Smooth muscle cell (in vitro differentiated cells): ENCODE results near the gene RTCA. TPM values are rescaled to one million over a fixed set of nuclear protein-coding genes. Genes with fewer than 3 reads are reported as not detected.

Experiments used
- DNase-seq: peaks from one replicate; lab custom pipeline; 2025; ENCODE audit not compliant: unreplicated experiment; lab: John Stamatoyannopoulos, UW
- H2AFZ ChIP-seq: fragments of 200-600 bp; sonication (generic); 2 replicates; pipeline ENCODE4 v1.6.0; 2016; ENCODE audit warnings: antibody characterized with exemption, low read depth, mild to moderate bottlenecking
- H3F3A ChIP-seq: fragments of 200-600 bp; sonication (generic); 2 replicates; pipeline ENCODE4 v1.6.0; 2017; ENCODE audit warnings: antibody characterized with exemption, low read depth
- H3K27ac ChIP-seq: fragments of 200-600 bp; sonication (generic); 2 replicates; pipeline ENCODE4 v1.5.1; 2016; ENCODE audit warnings: low read depth, mild to moderate bottlenecking
- H3K27me3 ChIP-seq: fragments of 200-600 bp; sonication (generic); 2 replicates; pipeline ENCODE4 v1.6.1; 2016; ENCODE audit warnings: low read depth, mild to moderate bottlenecking
- H3K36me3 ChIP-seq: fragments of 200-600 bp; sonication (generic); 2 replicates; pipeline ENCODE4 v1.5.1; 2016; ENCODE audit warnings: low read depth
- H3K4me1 ChIP-seq: fragments of 200-600 bp; sonication (generic); 2 replicates; pipeline ENCODE4 v1.5.1; 2016; ENCODE audit warnings: low read depth
- H3K4me2 ChIP-seq: fragments of 200-600 bp; sonication (generic); 2 replicates; pipeline ENCODE4 v1.6.0; 2016; ENCODE audit warnings: mild to moderate bottlenecking
- H3K4me3 ChIP-seq: fragments of 200-600 bp; sonication (generic); 2 replicates; pipeline ENCODE4 v1.5.1; 2016; ENCODE audit warnings: mild to moderate bottlenecking
- H3K79me2 ChIP-seq: fragments of 200-600 bp; sonication (generic); 2 replicates; pipeline ENCODE4 v1.6.0; 2016; ENCODE audit warnings: low read depth, mild to moderate bottlenecking
- H3K9ac ChIP-seq: fragments of 200-600 bp; sonication (generic); 2 replicates; pipeline ENCODE4 v1.6.0; 2016; ENCODE audit warnings: low read depth
- H3K9me3 ChIP-seq: fragments of 200-600 bp; sonication (generic); replicated peaks from 2 replicates; pipeline ENCODE4 v1.5.1; 2016; ENCODE audit warnings: low read depth
- H4K20me1 ChIP-seq: fragments of 200-600 bp; sonication (generic); 2 replicates; pipeline ENCODE4 v1.6.0; 2016; ENCODE audit warnings: low read depth
- CTCF ChIP-seq: fragments of 200-600 bp; sonication (generic); IDR thresholded peaks from 2 replicates; pipeline ENCODE4 v1.5.1; 2017; ENCODE audit warnings: borderline replicate concordance, mild to moderate bottlenecking, antibody characterized with exemption; ENCODE audit not compliant: insufficient read depth, poor library complexity, severe bottlenecking
- WGBS: methylation state at CpG from one replicate; pipeline ENCODE4 v1.1.7; 2016; ENCODE audit warnings: low lambda C conversion rate; 5-methylcytosine and 5-hydroxymethylcytosine counted together
- polyA plus RNA-seq: library from polyadenylated mRNA; unstranded; fragments of >200 nt; fragmentation: Nextera tagmentation; extraction: Ambion mirVana; gene quantifications from 2 replicates; pipeline ENCODE4 v1.2.1, GENCODE V29; 2016
- total RNA-seq: library from RNA; depleted of rRNA; stranded (reverse); fragments of >200 nt; gene quantifications from 2 replicates; pipeline ENCODE4 v1.2.3, GENCODE V29; 2014

Gene RTCA
- total and polyA plus RNA-seq, 2 experiments from 2014 or later: 51.7 to 67.5 TPM

GRCh38 chr1:100304921-100305320 lies 38.9 kb downstream of the RTCA start:
- Histone ChIP-seq H3K4me3 (no peak overlapping the region), H3K9ac (no peak overlapping the region), H3K79me2 (no peaks in the 10 kb centered on the region), H3K36me3 (no peaks in the 10 kb centered on the region), H3K9me3 (no peaks in the 10 kb centered on the region), H3K27ac (no peak overlapping the region), H2AFZ (no peak overlapping the region), H3K4me2 (no peak overlapping the region), H3K4me1 (peaks cover 15% of the 10 kb centered on the region), H4K20me1 (no peaks in the 10 kb centered on the region), H3K27me3 (no peaks in the 10 kb centered on the region), H3F3A (no peaks in the 10 kb centered on the region)
- no peak for TF ChIP-seq CTCF
- WGBS: 69% methylated on average over 3 of the region's 3 CpGs
- no peak for DNase-seq

GRCh38 chr1:100305954-100306353 lies 39.9 kb downstream of the RTCA start:
- Histone ChIP-seq H3K27ac (no peak overlapping the region), H3K27me3 (no peaks in the 10 kb centered on the region), H3K79me2 (no peaks in the 10 kb centered on the region), H3F3A (no peaks in the 10 kb centered on the region), H2AFZ (no peak overlapping the region), H3K4me3 (no peak overlapping the region), H3K4me1 (peaks cover 5% of the 10 kb centered on the region), H4K20me1 (no peaks in the 10 kb centered on the region), H3K9me3 (no peaks in the 10 kb centered on the region), H3K36me3 (no peaks in the 10 kb centered on the region), H3K9ac (no peak overlapping the region), H3K4me2 (no peak overlapping the region)
- 94% methylated on average over 3 of the region's 3 CpGs for WGBS
- no peak for DNase-seq
- no peak for TF ChIP-seq CTCF

GRCh38 chr1:100306735-100307313 lies 40.8 kb downstream of the RTCA start:
- no peak for TF ChIP-seq CTCF
- H3K36me3 ChIP-seq: no peaks in the 10 kb centered on the region
- no peaks in the 10 kb centered on the region for H3K27me3 ChIP-seq
- no peak overlapping the region for H3K4me3 ChIP-seq
- H4K20me1 ChIP-seq: no peaks in the 10 kb centered on the region
- no peaks in the 10 kb centered on the region for H3K9me3 ChIP-seq
- no peak overlapping the region for H2AFZ ChIP-seq
- H3K4me1 ChIP-seq: no peaks in the 10 kb centered on the region
- H3K27ac ChIP-seq: no peak overlapping the region
- no peaks in the 10 kb centered on the region for H3K79me2 ChIP-seq
- 93% methylated on average over 2 of the region's 2 CpGs for WGBS
- no peak overlapping the region for H3K9ac ChIP-seq
- no peak overlapping the region for H3K4me2 ChIP-seq
- H3F3A ChIP-seq: no peaks in the 10 kb centered on the region
- no peak for DNase-seq

GRCh38 chr1:100308777-100309176 lies 42.8 kb downstream of the RTCA start:
- 77% methylated on average over 2 of the region's 2 CpGs for WGBS
- Histone ChIP-seq H3F3A (no peaks in the 10 kb centered on the region), H3K79me2 (no peaks in the 10 kb centered on the region)

More at GRCh38 chr1:100308777-100309176, 42.8 kb downstream of the RTCA start:
- Histone ChIP-seq H3K4me3 (no peak overlapping the region), H3K9ac (no peak overlapping the region), H3K9me3 (no peaks in the 10 kb centered on the region), H2AFZ (no peak overlapping the region), H3K4me2 (no peak overlapping the region), H4K20me1 (no peaks in the 10 kb centered on the region), H3K4me1 (no peaks in the 10 kb centered on the region), H3K27me3 (no peaks in the 10 kb centered on the region), H3K36me3 (no peaks in the 10 kb centered on the region), H3K27ac (no peak overlapping the region)
- no peak for DNase-seq
- TF ChIP-seq CTCF: no peak
